ENCODE data around the gene SAMSN1.

The SAMSN1 gene

GRCh38 chr21:14569868-14570267, 23.8 kb upstream of the SAMSN1 start:
- Histone ChIP-seq H3K27ac (no peak overlapping the region), H3K36me3 (ENCODE audit: insufficient read depth) (no peaks in the 10 kb centered on the region), H3K79me2 (ENCODE audit: insufficient read depth, low read depth) (no peaks in the 10 kb centered on the region), H4K20me1 (ENCODE audit: insufficient read depth) (no peaks in the 10 kb centered on the region), H3K4me3 (IDR thresholded peaks at IDR 0.05; ENCODE audit: insufficient read depth, low read depth, low read length) (no peak overlapping the region), H3K27me3 (ENCODE audit: insufficient read depth, low read depth) (no peaks in the 10 kb centered on the region), H3K4me2 (no peak overlapping the region), H2AFZ (ENCODE audit: low read depth) (no peak overlapping the region), H3K9ac (no peak overlapping the region), H3K4me1 (ENCODE audit: low read depth, poor library complexity, severe bottlenecking) (no peaks in the 10 kb centered on the region)
- TF ChIP-seq, protein P1, sequence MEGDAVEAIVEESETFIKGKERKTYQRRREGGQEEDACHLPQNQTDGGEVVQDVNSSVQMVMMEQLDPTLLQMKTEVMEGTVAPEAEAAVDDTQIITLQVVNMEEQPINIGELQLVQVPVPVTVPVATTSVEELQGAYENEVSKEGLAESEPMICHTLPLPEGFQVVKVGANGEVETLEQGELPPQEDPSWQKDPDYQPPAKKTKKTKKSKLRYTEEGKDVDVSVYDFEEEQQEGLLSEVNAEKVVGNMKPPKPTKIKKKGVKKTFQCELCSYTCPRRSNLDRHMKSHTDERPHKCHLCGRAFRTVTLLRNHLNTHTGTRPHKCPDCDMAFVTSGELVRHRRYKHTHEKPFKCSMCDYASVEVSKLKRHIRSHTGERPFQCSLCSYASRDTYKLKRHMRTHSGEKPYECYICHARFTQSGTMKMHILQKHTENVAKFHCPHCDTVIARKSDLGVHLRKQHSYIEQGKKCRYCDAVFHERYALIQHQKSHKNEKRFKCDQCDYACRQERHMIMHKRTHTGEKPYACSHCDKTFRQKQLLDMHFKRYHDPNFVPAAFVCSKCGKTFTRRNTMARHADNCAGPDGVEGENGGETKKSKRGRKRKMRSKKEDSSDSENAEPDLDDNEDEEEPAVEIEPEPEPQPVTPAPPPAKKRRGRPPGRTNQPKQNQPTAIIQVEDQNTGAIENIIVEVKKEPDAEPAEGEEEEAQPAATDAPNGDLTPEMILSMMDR (conservative IDR thresholded peaks at IDR 0.05; ENCODE audit: low read depth, low read length), result no peak

DNA sequence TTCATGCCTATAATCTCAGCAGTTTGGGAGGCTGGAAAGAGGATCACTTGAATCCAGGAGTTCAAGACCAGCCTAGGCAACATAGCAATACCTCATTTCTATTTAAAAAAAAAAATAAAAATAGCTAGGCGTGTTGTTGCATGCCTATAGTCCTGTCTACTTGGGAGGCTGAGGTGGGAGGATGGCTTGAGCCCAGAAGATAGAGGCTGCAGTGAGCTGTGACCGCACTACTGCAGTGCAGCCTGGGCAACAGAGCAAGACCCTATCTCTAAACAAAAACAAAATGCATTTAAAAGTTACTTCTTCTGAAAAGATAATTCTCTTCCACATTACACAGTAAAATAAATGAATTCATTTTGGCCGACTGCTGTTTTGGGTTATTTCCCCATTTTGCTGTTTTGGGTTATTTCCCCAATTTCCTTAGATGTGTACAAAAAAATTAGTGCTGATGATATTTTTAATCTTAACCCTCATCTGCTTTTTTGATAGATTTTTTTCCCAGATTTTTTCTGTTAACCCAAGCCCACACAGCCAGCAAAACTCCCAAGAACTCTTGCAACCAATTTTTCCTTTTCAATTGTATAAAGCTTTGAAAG, 23.0 kb upstream of the SAMSN1 start:
- Histone ChIP-seq H3K9ac (no peak overlapping the region), H3K79me2 (ENCODE audit: insufficient read depth, low read depth) (no peaks in the 10 kb centered on the region), H3K4me2 (no peak overlapping the region), H4K20me1 (ENCODE audit: insufficient read depth) (no peaks in the 10 kb centered on the region), H3K4me1 (ENCODE audit: low read depth, poor library complexity, severe bottlenecking) (no peaks in the 10 kb centered on the region), H3K27ac (no peak overlapping the region), H3K36me3 (ENCODE audit: insufficient read depth) (no peaks in the 10 kb centered on the region), H2AFZ (ENCODE audit: low read depth) (no peak overlapping the region), H3K27me3 (ENCODE audit: insufficient read depth, low read depth) (no peaks in the 10 kb centered on the region), H3K4me3 (IDR thresholded peaks at IDR 0.05; ENCODE audit: insufficient read depth, low read depth, low read length) (no peak overlapping the region)
- TF ChIP-seq, protein P1 (conservative IDR thresholded peaks at IDR 0.05; ENCODE audit: low read depth, low read length), result no peak

DNA sequence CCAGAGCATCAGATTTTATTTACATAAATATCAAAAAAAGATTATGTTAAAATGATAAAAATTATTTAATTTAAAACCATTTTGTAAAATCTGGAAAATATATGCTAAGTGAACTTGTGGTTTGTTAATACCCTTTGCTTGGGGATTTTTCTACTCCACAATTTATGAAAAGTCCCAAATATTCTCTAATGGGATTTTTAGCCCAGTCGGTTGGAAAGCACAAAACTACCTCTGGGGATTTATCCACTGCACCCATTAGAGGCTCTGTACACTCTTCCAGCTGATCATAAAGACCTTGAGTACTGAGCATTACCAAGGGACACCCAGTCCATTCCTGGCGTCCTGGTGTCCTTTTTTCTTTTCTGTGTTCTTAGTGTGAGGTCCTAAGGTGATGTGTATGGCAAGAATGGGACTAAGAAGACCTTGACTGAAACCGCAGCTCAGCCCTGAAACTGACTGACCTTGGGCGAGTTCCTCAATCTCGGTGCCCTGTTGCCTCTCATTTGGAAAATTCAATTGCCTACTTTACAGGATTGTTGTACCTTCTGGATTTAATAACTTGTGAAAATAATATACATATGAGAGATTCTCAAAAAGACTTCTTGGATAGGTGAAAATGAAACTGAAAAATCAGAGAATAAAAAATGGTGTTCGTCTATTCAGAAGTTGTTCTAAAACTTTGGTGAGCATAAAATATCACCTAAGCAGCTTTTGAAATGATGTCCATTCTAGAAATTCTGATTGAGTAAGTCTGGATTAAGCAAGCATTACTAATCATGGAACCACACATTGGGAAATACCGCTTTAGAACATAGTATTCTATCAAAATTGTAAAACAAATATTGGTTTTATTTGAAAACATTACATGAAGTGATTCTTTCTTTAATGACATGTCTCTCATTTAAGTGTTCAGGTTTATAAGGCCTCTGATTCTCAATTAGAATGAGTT, 21.5 kb upstream of the SAMSN1 start:
- Histone ChIP-seq H3K27ac (no peak overlapping the region), H2AFZ (ENCODE audit: low read depth) (no peak overlapping the region), H3K4me2 (no peak overlapping the region), H3K27me3 (ENCODE audit: insufficient read depth, low read depth) (no peaks in the 10 kb centered on the region), H3K4me1 (ENCODE audit: low read depth, poor library complexity, severe bottlenecking) (no peaks in the 10 kb centered on the region), H4K20me1 (ENCODE audit: insufficient read depth) (no peaks in the 10 kb centered on the region), H3K36me3 (ENCODE audit: insufficient read depth) (no peaks in the 10 kb centered on the region), H3K9ac (no peak overlapping the region), H3K4me3 (IDR thresholded peaks at IDR 0.05; ENCODE audit: insufficient read depth, low read depth, low read length) (no peak overlapping the region), H3K79me2 (ENCODE audit: insufficient read depth, low read depth) (no peaks in the 10 kb centered on the region)
- TF ChIP-seq, protein P1 (conservative IDR thresholded peaks at IDR 0.05; ENCODE audit: low read depth, low read length), result no peak

DNA sequence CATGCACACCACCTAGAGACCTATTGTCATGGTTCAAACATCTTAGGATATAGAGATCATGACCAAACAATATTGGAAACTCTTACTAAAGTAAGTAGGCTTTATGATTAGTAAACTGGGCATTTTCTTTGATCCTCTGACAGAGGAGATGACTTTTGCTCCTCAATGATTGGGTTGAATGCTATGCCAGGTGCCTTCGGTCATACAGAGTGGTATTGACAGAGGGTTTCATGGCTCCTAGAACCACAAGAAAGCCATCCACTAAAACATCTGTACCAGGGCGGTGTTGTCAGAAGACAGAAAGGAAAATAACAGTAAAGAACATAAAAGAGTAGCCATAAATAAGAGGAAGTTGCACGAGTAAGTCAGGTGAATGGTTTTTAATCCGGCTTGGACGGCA, 20.8 kb upstream of the SAMSN1 start:
- TF ChIP-seq, protein P1 (conservative IDR thresholded peaks at IDR 0.05; ENCODE audit: low read depth, low read length), result no peak
- no peak overlapping the region for H3K4me2 ChIP-seq
- H3K4me3 ChIP-seq (IDR thresholded peaks at IDR 0.05; ENCODE audit: insufficient read depth, low read depth, low read length), result no peak overlapping the region
- H3K27ac ChIP-seq, result no peak overlapping the region
- no peaks in the 10 kb centered on the region for H3K27me3 ChIP-seq (ENCODE audit: insufficient read depth, low read depth)
- H2AFZ ChIP-seq (ENCODE audit: low read depth), result no peak overlapping the region
- H3K9ac ChIP-seq, result no peak overlapping the region
- H3K36me3 ChIP-seq (ENCODE audit: insufficient read depth), result no peaks in the 10 kb centered on the region
- no peaks in the 10 kb centered on the region for H4K20me1 ChIP-seq (ENCODE audit: insufficient read depth)
- no peaks in the 10 kb centered on the region for H3K4me1 ChIP-seq (ENCODE audit: low read depth, poor library complexity, severe bottlenecking)
- no peaks in the 10 kb centered on the region for H3K79me2 ChIP-seq (ENCODE audit: insufficient read depth, low read depth)

Measured in KMS-11 (cell line).